Endodermal cell (in vitro differentiated cells): ENCODE data around the gene TRIM26. TPM values are rescaled to one million over a fixed set of nuclear protein-coding genes. Genes with fewer than 3 reads are reported as not detected.

Experiments used
- DNase-seq: peaks from one replicate; pipeline ENCODE4 v3.0.0-alpha.2; 2017
- H3K27ac ChIP-seq: 2 replicates; pipeline ENCODE4 v1.5.1; 2013; ENCODE audit warnings: mild to moderate bottlenecking, low read depth, low read length, moderate library complexity
- H3K27me3 ChIP-seq: 2 replicates; pipeline ENCODE4 v1.6.1; 2013; ENCODE audit warnings: mild to moderate bottlenecking, low read length, moderate library complexity; ENCODE audit not compliant: insufficient read depth, control insufficient read depth, poor library complexity, severe bottlenecking
- H3K36me3 ChIP-seq: 2 replicates; pipeline ENCODE4 v1.7.0; 2013; ENCODE audit warnings: mild to moderate bottlenecking, low read length, moderate library complexity; ENCODE audit not compliant: control insufficient read depth, insufficient read depth
- H3K4me1 ChIP-seq: one replicate; pipeline ENCODE4 v1.7.0; 2013; ENCODE audit warnings: low read length; ENCODE audit not compliant: control insufficient read depth, insufficient read depth
- H3K4me3 ChIP-seq: 2 replicates; pipeline ENCODE4 v1.5.1; 2013; ENCODE audit warnings: mild to moderate bottlenecking, low read length, moderate library complexity
- H3K9ac ChIP-seq: 2 replicates; pipeline ENCODE4 v1.6.1; 2013; ENCODE audit warnings: mild to moderate bottlenecking, low read length, moderate library complexity; ENCODE audit not compliant: poor library complexity, severe bottlenecking; ENCODE audit errors: extremely low read depth
- H3K9me3 ChIP-seq: 2 replicates; pipeline ENCODE4 v1.6.1; 2013; ENCODE audit warnings: mild to moderate bottlenecking, low read length, moderate library complexity; ENCODE audit not compliant: control insufficient read depth
- H3K27ac Mint-ChIP-seq: 2 replicates; pipeline ENCODE4 v1.8.0; 2020; ENCODE audit warnings: mixed read lengths
- H3K27me3 Mint-ChIP-seq: 2 replicates; pipeline ENCODE4 v1.8.0; 2021; ENCODE audit warnings: mild to moderate bottlenecking, mixed read lengths; ENCODE audit not compliant: insufficient read depth
- H3K36me3 Mint-ChIP-seq: 2 replicates; pipeline ENCODE4 v1.8.0; 2020; ENCODE audit warnings: low read depth, mixed read lengths
- H3K4me1 Mint-ChIP-seq: 2 replicates; pipeline ENCODE4 v1.8.0; 2020; ENCODE audit warnings: mixed read lengths
- H3K4me3 Mint-ChIP-seq: 2 replicates; pipeline ENCODE4 v1.8.0; 2020; ENCODE audit warnings: mild to moderate bottlenecking, moderate library complexity, mixed read lengths
- H3K9me3 Mint-ChIP-seq: 2 replicates; pipeline ENCODE4 v1.8.0; 2020; ENCODE audit warnings: mild to moderate bottlenecking, mixed read lengths
- CTCF ChIP-seq: fragments of 200-600 bp; sonication (generic); conservative IDR thresholded peaks from 2 replicates; pipeline ENCODE4 v1.5.0; 2021; ENCODE audit warnings: antibody characterized with exemption, mild to moderate bottlenecking
- WGBS, 2 experiments: methylation state at CpG; one replicate each; pipeline versions ENCODE4 v1.1.5 to v1.1.7; 2013; ENCODE audit warnings: missing lambda C conversion rate in 2 of 2, mixed read lengths in 1 of 2; ENCODE audit not compliant: insufficient coverage in 1 of 2, insufficient read length in 1 of 2; 5-methylcytosine and 5-hydroxymethylcytosine counted together
- total RNA-seq, 2 donors: library from RNA; stranded (reverse); fragmentation: NEBNext Ultra II Directional in 1 of 2; extraction: Animal tissue kit (Norgen Biotek cat#: 25700) in 1 of 2; gene quantifications; 2 replicates in 1 of 2; 3 replicates in 1 of 2; pipeline ENCODE4 v1.2.1, GENCODE V29; 2021

The TRIM26 gene
- total RNA-seq, 2 donors from 2014 or later: 29.3 to 35.3 TPM

- Mint-ChIP-seq H3K36me3 (no peaks in the 10 kb centered on the region), H3K4me1 (no peaks in the 10 kb centered on the region), H3K27ac (no peak overlapping the region), H3K9me3 (no peaks in the 10 kb centered on the region), H3K27me3 (peaks cover 28% of the 10 kb centered on the region), H3K4me3 (no peak overlapping the region)
- Histone ChIP-seq H3K9ac (no peak overlapping the region), H3K27me3 (peaks cover 6% of the 10 kb centered on the region), H3K36me3 (no peaks in the 10 kb centered on the region), H3K9me3 (no peaks in the 10 kb centered on the region), H3K4me3 (no peak overlapping the region), H3K27ac (no peak overlapping the region), H3K4me1 (no peaks in the 10 kb centered on the region)
- TF ChIP-seq CTCF: no peak
- DNase-seq: no peak
- WGBS, 2 experiments: 86 to 94% methylated on average over 2 to 3 of the region's 3 CpGs
These were observed 31.4 kb upstream of the TRIM26 start for GRCh38 chr6:30244560-30244959.

- TF ChIP-seq CTCF: peak; percentile 72
- H3K27me3 Mint-ChIP-seq: peaks cover 29% of the 10 kb centered on the region
- H3K27ac Mint-ChIP-seq: no peak overlapping the region
- peaks cover 21% of the 10 kb centered on the region for H3K27me3 ChIP-seq
- peak; percentile 59 for DNase-seq
- no peaks in the 10 kb centered on the region for H3K9me3 Mint-ChIP-seq
- H3K4me1 Mint-ChIP-seq: no peaks in the 10 kb centered on the region
- no peaks in the 10 kb centered on the region for H3K36me3 ChIP-seq
- no peaks in the 10 kb centered on the region for H3K4me1 ChIP-seq
- no peak overlapping the region for H3K9ac ChIP-seq
- H3K9me3 ChIP-seq: no peaks in the 10 kb centered on the region
- H3K4me3 ChIP-seq: no peak overlapping the region
- H3K27ac ChIP-seq: no peak overlapping the region
- no peak overlapping the region for H3K4me3 Mint-ChIP-seq
- no peaks in the 10 kb centered on the region for H3K36me3 Mint-ChIP-seq
- 68 to 74% methylated on average over 3 to 6 of the region's 6 CpGs for WGBS, 2 experiments
These were observed 25.1 kb upstream of the TRIM26 start for GRCh38 chr6:30238178-30238795.

GRCh38 chr6:30234356-30234755, 21.1 kb upstream of the TRIM26 start:
- H3K4me1 Mint-ChIP-seq: no peaks in the 10 kb centered on the region
- peaks cover 25% of the 10 kb centered on the region for H3K27me3 Mint-ChIP-seq
- H3K36me3 Mint-ChIP-seq: no peaks in the 10 kb centered on the region
- peaks cover 22% of the 10 kb centered on the region for H3K27me3 ChIP-seq
- H3K9ac ChIP-seq: no peak overlapping the region
- no peak overlapping the region for H3K27ac ChIP-seq
- H3K9me3 Mint-ChIP-seq: no peaks in the 10 kb centered on the region
- WGBS, 2 experiments: 75 to 84% methylated on average over 2 of the region's 2 CpGs
- no peak overlapping the region for H3K4me3 ChIP-seq
- TF ChIP-seq CTCF: no peak
- no peak overlapping the region for H3K4me3 Mint-ChIP-seq
- no peak overlapping the region for H3K27ac Mint-ChIP-seq
- H3K9me3 ChIP-seq: peaks cover 5% of the 10 kb centered on the region
- no peak for DNase-seq
- H3K36me3 ChIP-seq: no peaks in the 10 kb centered on the region
- H3K4me1 ChIP-seq: no peaks in the 10 kb centered on the region
